GM19468 (cell line): Measurements from ENCODE around the gene CLEC4G.
"Not testable (repeated sequence)": the region's sequence is repeated elsewhere in the genome, so short reads cannot be mapped to it uniquely, and the experiment has no call there.

ENCODE experiments used
- ATAC-seq: cut with Tn5 transposase; IDR thresholded peaks from one replicate; pipeline ENCODE4 v1.9.1; 2021; ENCODE audit warnings: mild to moderate bottlenecking, moderate library complexity, moderate number of reproducible peaks; ENCODE audit not compliant: unreplicated experiment; ENCODE audit errors: extremely low read depth

The CLEC4G gene

GRCh38 chr19:7732045-7732444 lies at the start of gene CLEC4G:
Gene CLEC4G (minus strand): TSS chr19:7732110. CDS start chr19:7732102, 8 bp downstream.
- no peak for ATAC-seq

- ATAC-seq, result no peak
These were observed 49.2 kb upstream of the CLEC4G start for GRCh38 chr19:7781157-7781556.

GRCh38 chr19:7779631-7780486 lies 47.9 kb upstream of the CLEC4G start:
- no peak for ATAC-seq

- no peak for ATAC-seq
These were observed 46.2 kb upstream of the CLEC4G start for GRCh38 chr19:7778081-7778480.

GRCh38 chr19:7775761-7776160 lies 43.9 kb upstream of the CLEC4G start:
- ATAC-seq, result no peak

- no peak for ATAC-seq
These were observed 41.9 kb upstream of the CLEC4G start for GRCh38 chr19:7773841-7774240.

GRCh38 chr19:7772752-7773291 lies 40.9 kb upstream of the CLEC4G start:
- no peak for ATAC-seq

GRCh38 chr19:7771072-7771471 lies 39.2 kb upstream of the CLEC4G start:
- no peak for ATAC-seq

- ATAC-seq, result no peak
These were observed 37.3 kb upstream of the CLEC4G start for GRCh38 chr19:7769171-7769570.

- no peak for ATAC-seq
These were observed 35.6 kb upstream of the CLEC4G start for GRCh38 chr19:7767487-7767886.

GRCh38 chr19:7766535-7766934 lies 34.6 kb upstream of the CLEC4G start:
- ATAC-seq, result no peak

- not testable (repeated sequence) for ATAC-seq
These were observed 33.1 kb upstream of the CLEC4G start for GRCh38 chr19:7765043-7765442.

- ATAC-seq, result not testable (repeated sequence)
These were observed 32.2 kb upstream of the CLEC4G start for GRCh38 chr19:7764157-7764556.

- ATAC-seq, result no peak
These were observed 31.8 kb upstream of the CLEC4G start for GRCh38 chr19:7763696-7764095.

- no peak for ATAC-seq
These were observed 30.9 kb upstream of the CLEC4G start, which contains the start of gene CLEC4M for GRCh38 chr19:7762719-7763293. Gene CLEC4M (plus strand): TSS chr19:7763243. CDS start chr19:7763267, 24 bp downstream.

GRCh38 chr19:7759156-7759555 lies 27.2 kb upstream of the CLEC4G start:
- no peak for ATAC-seq

- no peak for ATAC-seq
These were observed 25.4 kb upstream of the CLEC4G start for GRCh38 chr19:7757358-7757757.

GRCh38 chr19:7756258-7756657 lies 24.3 kb upstream of the CLEC4G start:
- no peak for ATAC-seq

GRCh38 chr19:7751157-7751783 lies 19.4 kb upstream of the CLEC4G start:
- no peak for ATAC-seq

GRCh38 chr19:7748756-7749155 lies 16.8 kb upstream of the CLEC4G start:
- ATAC-seq, result no peak

- ATAC-seq, result no peak
These were observed 16.3 kb upstream of the CLEC4G start for GRCh38 chr19:7748171-7748570.
